Testis (tissue), 3 donors: ENCODE data around the gene KCNJ15. TPM values are rescaled to one million over a fixed set of nuclear protein-coding genes. Genes with fewer than 3 reads are reported as not detected.

ENCODE experiments used
- DNase-seq: peaks from one replicate; pipeline ENCODE4 v3.0.0-alpha.2; 2019
- H3K27ac ChIP-seq, 2 donors: fragments of 200-600 bp; sonication (generic); one replicate each; pipeline ENCODE4 v1.5.1; 2019
- H3K27me3 ChIP-seq: fragments of 200-600 bp; sonication (generic); one replicate; pipeline ENCODE4 v1.5.1; 2019
- H3K36me3 ChIP-seq: fragments of 200-600 bp; sonication (generic); one replicate; pipeline ENCODE4 v1.5.1; 2017; ENCODE audit warnings: low read depth; ENCODE audit errors: missing control alignments
- H3K4me1 ChIP-seq: fragments of 200-600 bp; sonication (generic); one replicate; pipeline ENCODE4 v1.5.1; 2019
- H3K4me3 ChIP-seq, 2 donors: fragments of 200-600 bp; sonication (generic); one replicate each; pipeline ENCODE4 v1.5.1; 2017 to 2019
- H3K9me3 ChIP-seq: fragments of 200-600 bp; sonication (generic); one replicate; pipeline ENCODE4 v1.5.1; 2017
- CTCF ChIP-seq, 3 experiments: fragments of 450-650 bp in 2 of 3; fragments of 200-600 bp in 1 of 3; sonication (generic) in 1 of 3; IDR thresholded peaks; one replicate each; pipeline ENCODE4 v1.5.1; 2016 to 2019; ENCODE audit warnings: antibody characterized with exemption in 3 of 3, mild to moderate bottlenecking in 2 of 3, moderate library complexity in 1 of 3
- POLR2A ChIP-seq: fragments of 450-650 bp; IDR thresholded peaks from one replicate; pipeline ENCODE4 v1.6.1; 2017; ENCODE audit warnings: antibody characterized with exemption, mild to moderate bottlenecking, moderate library complexity
- WGBS, 2 donors: methylation state at CpG; one replicate each; pipeline ENCODE4 v1.1.5; 2018; 5-methylcytosine and 5-hydroxymethylcytosine counted together
- intact Hi-C: fragments of 100-400 bp; cut with DNase I; formaldehyde crosslinking; loops from one replicate; pipeline ENCODE4 v1.15.1; 2023; ENCODE audit warnings: low total_unique reads
- polyA plus RNA-seq: library from polyadenylated mRNA; stranded (reverse); fragments of 350-450 nt; fragmentation: Illumina TruSeq; extraction: RNeasy Lipid Tissue Mini Kit (QIAGEN cat#74804); gene quantifications from one replicate; pipeline ENCODE4 v1.2.3, GENCODE V29; 2014; ENCODE audit warnings: low read depth, low replicate concordance; ENCODE audit not compliant: insufficient read depth
- total RNA-seq, 2 donors: library from RNA; depleted of rRNA; stranded (reverse); fragments of >200 nt; gene quantifications; one replicate each; pipeline ENCODE4 v1.2.3, GENCODE V29; 2016

Gene KCNJ15
- total and polyA plus RNA-seq, 3 donors from 2014 or later: 4.9 to 13.0 (median 6.4) TPM

- H3K27ac ChIP-seq: no peak overlapping the region
- no peak for DNase-seq
- H3K4me1 ChIP-seq: no peaks in the 10 kb centered on the region
- TF ChIP-seq CTCF (IDR thresholded peaks at IDR 0.05) (no peak), POLR2A (no peak)
- no peaks in the 10 kb centered on the region for H3K9me3 ChIP-seq
- no peaks in the 10 kb centered on the region for H3K36me3 ChIP-seq
- intact Hi-C loops: no loop called here
- no peaks in the 10 kb centered on the region for H3K27me3 ChIP-seq
- no peak overlapping the region for H3K4me3 ChIP-seq
- WGBS, 2 donors: 77% methylated on average over 17 of the region's 17 CpGs
These were observed 2.0 kb downstream of the KCNJ15 start for GRCh38 chr21:38258521-38259485.

- Histone ChIP-seq H3K4me1 (no peaks in the 10 kb centered on the region), H3K4me3 (no peak overlapping the region), H3K27me3 (no peaks in the 10 kb centered on the region), H3K27ac (no peak overlapping the region), H3K36me3 (no peaks in the 10 kb centered on the region), H3K9me3 (no peaks in the 10 kb centered on the region)
- intact Hi-C loops: no loop called here
- 88 to 93% methylated on average over 2 of the region's 2 CpGs for WGBS, 2 donors
- DNase-seq: no peak
- TF ChIP-seq CTCF (IDR thresholded peaks at IDR 0.05) (no peak), POLR2A (no peak)
These were observed 2.9 kb downstream of the KCNJ15 start for GRCh38 chr21:38259665-38260064.

GRCh38 chr21:38260426-38260825 lies 3.6 kb downstream of the KCNJ15 start:
- no peak for DNase-seq
- Histone ChIP-seq H3K4me1 (no peaks in the 10 kb centered on the region), H3K27me3 (no peaks in the 10 kb centered on the region), H3K4me3 (no peak overlapping the region), H3K9me3 (no peaks in the 10 kb centered on the region), H3K27ac (no peak overlapping the region), H3K36me3 (no peaks in the 10 kb centered on the region)
- no peak for TF ChIP-seq POLR2A
- WGBS, 2 donors: 84 to 89% methylated on average over 6 of the region's 6 CpGs
- intact Hi-C loops: no loop called here

- Histone ChIP-seq H3K27me3 (no peaks in the 10 kb centered on the region), H3K4me3 (no peak overlapping the region), H3K36me3 (no peaks in the 10 kb centered on the region), H3K9me3 (no peaks in the 10 kb centered on the region), H3K4me1 (no peaks in the 10 kb centered on the region), H3K27ac (no peak overlapping the region)
- no peak for TF ChIP-seq POLR2A
- TF ChIP-seq CTCF (IDR thresholded peaks at IDR 0.05): no peak
- DNase-seq: no peak
- intact Hi-C loops: no loop called here
- WGBS, 2 donors: 90 to 95% methylated on average over 2 of the region's 2 CpGs
These were observed 5.1 kb downstream of the KCNJ15 start for GRCh38 chr21:38261851-38262250.

GRCh38 chr21:38263493-38263892 lies 6.7 kb downstream of the KCNJ15 start:
- Histone ChIP-seq H3K27me3 (no peaks in the 10 kb centered on the region), H3K36me3 (no peaks in the 10 kb centered on the region), H3K4me1 (peaks cover 4% of the 10 kb centered on the region), H3K9me3 (no peaks in the 10 kb centered on the region), H3K4me3 (no peak overlapping the region), H3K27ac (no peak overlapping the region)
- DNase-seq: no peak
- TF ChIP-seq POLR2A (no peak), CTCF (IDR thresholded peaks at IDR 0.05) (no peak)
- intact Hi-C loops: no loop called here
- WGBS, 2 donors: 86% methylated on average over 8 of the region's 8 CpGs
